Hematopoietic multipotent progenitor cell treated with erythropoietin and hydrocortisone succinate and interleukin-3 and kit ligand, for 8 days (in vitro differentiated cells): ENCODE measurements around the gene DUSP7.

Source experiments
- DNase-seq: peaks from one replicate; pipeline ENCODE4 v3.0.0-alpha.2; 2015

The DUSP7 gene

DNA sequence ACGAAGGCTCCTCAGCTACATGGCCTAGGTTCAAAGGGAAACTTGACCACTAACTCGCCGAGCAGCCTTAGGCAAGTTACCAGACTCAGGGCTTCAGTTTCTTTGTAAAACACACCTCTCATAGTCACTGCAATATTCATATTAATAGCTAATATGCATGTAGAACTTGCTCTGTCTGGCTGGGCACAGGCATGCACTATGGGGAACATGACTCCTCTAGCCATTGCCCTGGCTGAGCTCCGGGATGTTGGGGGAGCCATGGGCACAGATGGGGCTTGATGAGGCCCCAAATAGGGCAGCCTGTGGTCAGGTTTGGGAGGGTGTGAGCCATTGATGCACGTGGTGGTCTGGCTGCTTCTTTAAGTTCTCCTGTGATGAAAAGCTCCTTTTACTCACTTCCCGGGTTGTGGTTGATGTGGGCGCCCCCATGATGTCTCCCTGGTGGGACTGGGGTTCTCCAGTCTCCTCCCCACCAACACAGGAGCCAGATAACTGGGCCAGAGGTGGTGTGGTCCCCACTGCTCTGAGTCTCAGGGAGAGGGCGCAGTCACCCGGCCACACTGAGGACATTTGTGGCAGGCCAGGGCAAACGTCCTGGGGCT, 29.4 kb upstream of the DUSP7 start:
- no peak for DNase-seq

DNA sequence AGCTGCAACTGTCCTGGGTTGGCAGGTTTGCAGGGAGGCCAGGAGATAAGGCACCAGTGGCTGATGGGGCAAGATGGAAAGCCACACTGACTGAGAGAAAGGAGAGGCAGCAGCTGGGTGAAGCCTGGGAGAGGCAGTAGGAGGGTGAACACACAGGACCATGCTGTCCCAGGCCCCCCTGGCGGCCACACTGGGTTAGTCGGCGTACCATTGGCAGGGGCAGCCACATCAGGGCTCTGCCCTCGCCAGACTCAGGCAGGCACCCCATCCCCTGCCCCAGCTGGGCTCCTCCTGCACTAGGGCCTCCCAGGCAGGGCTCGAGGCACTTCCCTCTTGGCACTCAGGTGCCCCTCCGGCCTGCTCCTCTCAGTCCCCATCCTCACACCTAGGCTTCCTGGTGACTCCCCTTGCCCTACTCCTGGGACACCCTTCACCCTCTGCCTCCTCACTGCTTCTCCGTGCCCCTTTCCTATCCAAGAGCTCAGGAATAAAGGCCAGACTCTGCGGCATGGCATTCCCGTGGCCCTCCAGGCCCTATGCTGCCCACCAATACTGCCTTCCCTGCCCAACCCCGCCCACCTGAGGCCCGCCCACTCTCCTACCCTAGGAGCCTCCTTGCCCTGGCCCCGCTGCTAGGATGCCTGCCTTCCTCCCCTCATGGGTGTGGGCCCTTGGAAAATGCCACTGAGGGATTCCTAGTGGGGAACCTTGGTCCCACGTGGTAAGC, 28.7 kb upstream of the DUSP7 start:
- DNase-seq, result no peak

DNA sequence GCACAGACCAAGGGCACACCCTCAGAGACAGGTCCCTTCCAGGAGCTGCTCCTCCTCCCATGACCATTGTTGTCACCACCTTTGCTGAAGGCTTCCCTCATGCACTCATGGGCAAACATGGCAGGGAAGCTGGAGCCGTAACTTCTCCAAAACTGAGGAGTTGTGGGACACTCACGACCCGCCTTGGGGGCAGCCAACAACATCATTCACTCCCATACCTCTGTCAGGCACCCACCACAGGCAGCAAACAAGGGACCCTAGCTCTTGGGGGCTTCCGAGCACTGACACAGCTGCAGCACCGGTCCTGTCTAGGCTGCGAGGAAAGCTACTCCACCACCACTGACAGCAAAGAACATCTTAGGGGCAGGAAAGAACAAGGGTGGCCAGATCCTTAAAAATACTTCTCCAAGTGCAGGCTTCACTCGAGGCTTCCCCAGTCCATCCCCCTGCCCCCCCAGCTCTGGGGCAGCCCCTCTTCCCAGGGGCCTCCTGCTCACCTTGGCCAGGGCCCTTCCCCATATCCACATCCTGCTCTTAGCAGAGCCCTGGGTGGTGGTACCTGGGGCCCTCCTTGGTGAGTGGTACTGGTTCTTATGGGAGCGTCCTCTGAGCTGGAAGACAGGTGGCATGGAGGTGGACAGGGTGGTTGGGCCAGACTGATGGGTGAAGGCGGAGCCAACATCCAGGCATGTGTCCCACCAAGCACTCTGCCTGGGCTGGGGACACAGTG, 28.0 kb upstream of the DUSP7 start:
- no peak for DNase-seq

DNA sequence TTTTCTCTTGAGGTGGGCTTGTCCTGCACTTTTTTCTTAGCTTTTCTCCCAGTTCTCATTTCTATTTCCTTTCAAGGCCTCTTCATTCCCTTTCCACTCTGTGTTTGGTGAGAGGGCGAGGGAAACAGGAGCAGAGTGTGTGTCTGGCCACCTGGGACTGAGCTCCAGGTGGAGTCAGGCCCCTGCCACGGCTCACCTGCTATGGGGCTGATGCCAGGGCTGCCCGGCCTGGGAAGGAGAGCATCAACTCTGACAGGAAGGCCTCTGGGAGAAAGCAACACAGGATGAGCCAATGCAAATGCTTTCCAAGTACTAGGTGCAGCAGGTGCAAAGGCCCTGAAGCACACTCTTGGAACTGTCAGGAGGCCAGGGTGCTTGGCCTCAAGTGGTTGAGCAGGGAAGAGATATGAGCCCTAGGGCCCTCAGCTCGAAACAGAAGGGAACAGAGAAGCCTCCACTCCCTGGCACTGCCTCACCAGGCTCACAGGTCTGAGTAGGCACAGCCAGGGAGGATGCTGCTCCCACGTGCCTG, 27.3 kb upstream of the DUSP7 start:
- DNase-seq, result no peak

DNA sequence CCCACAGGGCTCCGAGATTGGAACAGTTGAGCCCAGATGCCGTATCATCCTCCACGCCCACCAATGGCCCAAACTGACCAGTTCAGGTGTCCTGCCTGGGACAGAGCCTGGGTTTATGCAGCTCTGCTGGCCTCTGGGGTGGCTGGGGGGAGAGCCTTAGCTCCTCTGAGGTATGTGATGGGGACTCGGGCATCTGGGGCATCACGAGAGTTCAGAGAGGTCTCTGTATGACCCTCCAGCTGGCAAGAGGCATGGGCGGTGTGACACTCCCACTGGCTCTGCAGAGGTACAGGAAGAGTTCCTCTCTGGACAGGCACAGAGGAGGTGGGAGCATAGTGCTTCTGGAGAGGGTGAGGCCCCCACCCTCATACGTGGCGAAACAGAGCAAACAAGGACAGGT, 26.6 kb upstream of the DUSP7 start:
- DNase-seq, result no peak

DNA sequence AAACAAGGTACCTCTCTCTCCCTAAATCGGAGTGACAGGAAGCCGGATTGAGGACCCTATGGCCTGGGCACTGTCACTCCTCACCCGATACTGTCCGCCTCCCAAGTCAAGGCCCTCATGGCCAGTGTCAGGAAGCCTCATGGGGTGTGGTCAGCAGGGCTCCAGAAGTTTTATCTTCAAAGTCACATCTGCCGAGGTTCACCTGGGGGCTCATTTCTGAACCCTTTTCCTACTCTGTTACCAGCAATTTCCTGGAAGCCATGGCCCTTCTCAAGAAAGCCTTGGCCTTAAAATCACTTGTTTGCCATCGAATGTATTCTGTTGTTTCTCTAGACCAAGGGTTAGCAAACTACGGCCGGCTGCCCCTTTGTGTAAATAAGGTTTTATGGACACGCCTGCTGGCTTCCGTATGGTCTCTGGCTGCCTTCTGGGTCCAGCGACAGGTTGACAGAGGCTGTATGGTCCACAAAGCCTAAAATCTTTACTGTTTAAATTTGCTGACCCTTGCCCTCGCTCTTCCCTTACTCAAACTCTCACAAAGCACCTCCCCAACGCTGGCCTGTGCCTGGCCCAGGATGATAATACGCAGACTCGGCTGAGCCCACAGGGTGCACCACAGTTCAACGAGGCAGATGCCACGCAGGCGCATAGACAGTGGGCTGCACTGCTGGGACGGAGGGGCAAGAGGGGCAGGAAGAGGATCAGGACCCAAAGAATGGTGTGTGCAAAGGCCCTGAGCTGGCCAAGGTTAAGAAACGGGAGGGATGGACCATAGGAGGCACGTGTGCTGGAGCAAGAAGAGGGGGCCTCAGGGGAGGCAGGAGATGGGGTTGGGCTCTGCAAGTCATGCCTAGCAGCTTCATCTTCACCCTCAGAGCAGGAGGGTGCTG, 24.7 kb upstream of the DUSP7 start:
- peak; percentile 25 for DNase-seq

DNA sequence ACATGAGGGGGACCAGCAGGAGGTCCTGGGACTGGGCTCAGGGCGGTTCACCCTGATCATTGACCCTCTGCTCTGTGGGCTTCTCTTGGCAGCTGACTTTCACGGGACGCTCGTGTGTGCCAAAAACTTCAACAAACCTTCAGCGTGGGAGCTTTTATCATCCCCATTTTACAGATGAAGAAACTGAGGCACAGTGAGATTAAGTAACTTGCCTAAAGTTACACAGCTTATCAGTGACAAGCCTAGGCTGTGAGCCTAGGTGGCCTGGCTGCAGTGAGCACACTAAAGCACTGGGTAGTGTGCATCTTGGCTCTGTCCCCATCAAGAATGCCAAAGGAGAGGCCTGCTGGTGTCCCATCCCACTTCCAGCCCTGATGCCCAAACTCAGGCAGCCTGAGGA, 23.6 kb upstream of the DUSP7 start:
- no peak for DNase-seq

DNA sequence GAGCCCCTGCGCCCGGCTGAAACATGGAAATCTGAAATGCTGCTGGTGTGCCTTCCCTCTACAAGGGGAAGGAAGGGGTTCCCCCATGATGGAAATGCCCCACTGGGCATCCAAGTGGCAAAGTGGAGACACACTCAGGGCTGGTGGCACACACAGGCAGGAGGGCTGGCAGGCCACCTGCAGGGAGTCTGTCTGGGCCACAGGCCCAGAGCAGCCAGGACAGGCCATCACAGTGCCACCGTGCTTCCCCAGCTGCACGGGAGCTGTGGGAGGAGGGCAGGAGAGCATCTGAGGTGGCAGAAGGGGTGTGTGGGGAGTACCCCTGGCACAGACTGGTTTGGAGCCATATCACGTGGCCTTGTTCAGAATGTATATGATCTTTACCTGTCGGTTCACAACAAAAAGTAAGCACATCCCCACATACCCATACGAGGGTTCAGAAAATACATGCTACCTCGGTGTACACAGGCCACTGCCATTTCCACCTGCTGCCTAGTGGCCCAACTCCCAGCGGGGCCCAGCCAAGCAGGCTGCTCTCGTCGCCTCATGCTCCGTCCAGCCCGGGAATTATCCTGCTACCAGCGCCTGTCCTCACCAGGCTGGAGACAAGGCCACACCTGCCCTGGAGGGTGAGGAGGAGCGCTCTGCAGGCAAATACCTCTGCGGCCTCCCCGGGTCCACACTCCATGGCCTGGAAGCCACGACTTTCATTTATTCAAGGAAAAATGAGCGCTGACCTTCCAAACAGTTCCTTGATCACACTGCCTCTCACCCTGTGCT, 22.6 kb upstream of the DUSP7 start:
- DNase-seq, result no peak

DNA sequence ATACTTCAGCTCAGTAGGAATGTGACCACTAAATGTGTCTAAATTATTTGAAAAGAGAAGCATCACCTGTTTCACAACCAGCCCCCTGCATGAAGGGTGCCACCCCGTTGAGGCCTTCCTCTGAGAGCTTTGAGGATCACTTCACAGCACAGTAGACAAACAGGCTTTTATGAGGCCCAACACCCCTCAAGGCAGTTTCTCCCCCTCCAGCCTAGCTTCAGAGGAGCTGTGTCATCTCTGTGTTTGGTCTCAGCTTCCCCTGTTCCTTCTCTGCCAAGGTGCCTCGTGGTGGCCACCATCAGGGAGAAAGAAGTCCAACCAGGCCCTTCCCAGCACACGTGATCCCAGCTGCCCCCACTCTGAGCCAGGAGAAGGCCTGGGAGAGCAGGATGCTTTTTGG, 21.6 kb upstream of the DUSP7 start:
- no peak for DNase-seq

DNA sequence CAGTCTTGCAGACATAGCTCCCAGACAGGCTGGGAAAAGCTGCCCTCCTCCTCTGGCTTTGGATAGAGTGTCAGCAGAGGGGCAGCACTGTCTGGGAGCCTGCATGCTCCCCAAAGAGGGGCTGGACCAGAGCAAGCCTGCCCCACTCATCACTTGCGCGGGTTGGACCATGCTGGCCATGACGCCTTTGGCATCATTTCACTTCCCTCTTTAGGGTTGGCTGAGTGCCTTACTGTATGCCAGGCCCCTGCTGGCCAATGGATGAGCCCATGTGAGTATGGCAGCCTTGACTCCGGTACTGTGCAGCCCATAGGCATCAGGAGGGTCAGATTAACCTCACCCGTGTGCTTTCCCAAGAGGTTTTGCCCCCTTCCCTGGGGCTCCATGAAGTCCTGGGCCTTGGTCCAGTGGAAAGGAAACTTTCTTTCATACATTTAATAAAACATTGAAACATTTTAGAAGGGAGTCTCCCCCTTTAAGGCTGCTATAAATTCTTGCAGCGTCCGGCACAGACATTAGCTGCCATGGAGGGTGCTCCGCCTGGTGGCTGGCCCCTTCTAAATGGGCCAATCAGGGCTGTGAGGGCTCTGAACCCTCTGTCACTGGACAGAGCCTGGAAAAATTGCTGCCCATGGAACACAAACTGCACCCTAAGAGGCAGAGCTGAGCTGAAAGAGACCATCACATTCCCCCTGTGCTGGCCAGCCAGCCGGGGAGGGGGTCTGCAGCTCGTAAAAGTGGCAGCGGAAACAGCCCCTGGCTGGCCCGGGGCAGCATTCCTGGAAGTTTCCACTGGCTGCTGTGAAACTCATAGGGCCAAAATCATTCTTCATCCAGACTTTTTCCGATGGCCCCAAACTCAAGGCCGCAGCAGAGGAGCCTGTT, 20.8 kb upstream of the DUSP7 start:
- DNase-seq, result no peak

DNA sequence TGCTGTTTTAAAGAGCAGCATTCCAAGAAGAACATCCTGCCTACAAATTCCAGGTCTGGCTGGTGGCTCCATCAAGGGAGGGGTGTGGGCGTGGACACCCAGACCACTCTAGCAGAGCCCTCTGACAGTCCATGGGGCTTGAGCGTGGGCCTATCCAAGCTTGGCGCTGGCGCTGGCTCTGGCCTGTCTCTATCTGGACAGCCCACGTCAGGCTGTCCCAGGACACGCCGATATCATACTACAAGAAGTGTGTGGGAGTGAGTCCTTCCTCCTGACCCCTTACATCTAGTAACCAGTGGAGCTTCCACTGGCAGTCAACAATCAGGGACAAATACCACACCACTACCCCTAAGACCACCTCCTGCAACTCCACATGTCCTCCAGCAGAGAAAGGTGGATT, 17.1 kb upstream of the DUSP7 start:
- DNase-seq, result no peak

DNA sequence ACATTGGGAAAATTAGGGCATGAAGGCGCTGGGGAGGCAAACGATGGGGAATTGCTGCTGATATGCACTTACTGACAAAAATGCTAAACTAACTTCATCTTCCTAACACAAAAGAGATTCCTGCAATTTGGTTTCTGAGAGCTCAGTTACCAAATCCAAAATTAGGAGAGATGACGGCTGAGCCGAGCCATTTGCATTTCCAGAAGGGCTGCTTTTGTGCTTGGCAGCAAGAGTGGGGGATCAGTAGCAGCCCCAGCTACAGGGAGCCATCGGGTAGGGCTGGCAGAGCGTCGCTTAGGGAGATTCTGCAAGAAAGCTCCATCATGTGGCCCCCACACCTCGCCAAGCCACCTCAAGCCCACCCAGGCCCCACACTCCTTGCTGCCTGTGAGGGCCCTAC, 16.1 kb upstream of the DUSP7 start:
- DNase-seq, result no peak

DNA sequence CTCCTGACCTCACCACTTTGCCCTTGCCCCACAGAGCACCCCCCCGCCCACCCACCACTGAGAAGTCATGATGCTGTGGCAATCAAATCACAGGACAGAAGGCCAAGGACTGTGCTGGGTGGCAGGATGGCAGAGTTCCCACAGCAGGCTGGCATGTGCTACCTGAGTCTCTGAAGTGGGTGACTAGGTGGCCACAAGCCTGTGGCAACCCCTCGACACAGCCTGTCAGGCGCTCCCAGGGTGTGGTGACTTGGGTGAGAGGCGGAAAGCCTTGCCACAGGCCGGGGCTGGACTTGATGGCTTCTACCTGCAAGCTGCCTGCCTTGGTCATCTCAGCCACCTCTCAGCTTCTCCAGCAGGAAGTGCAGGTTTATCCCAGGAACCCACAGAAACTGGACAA, 15.6 kb upstream of the DUSP7 start:
- no peak for DNase-seq

DNA sequence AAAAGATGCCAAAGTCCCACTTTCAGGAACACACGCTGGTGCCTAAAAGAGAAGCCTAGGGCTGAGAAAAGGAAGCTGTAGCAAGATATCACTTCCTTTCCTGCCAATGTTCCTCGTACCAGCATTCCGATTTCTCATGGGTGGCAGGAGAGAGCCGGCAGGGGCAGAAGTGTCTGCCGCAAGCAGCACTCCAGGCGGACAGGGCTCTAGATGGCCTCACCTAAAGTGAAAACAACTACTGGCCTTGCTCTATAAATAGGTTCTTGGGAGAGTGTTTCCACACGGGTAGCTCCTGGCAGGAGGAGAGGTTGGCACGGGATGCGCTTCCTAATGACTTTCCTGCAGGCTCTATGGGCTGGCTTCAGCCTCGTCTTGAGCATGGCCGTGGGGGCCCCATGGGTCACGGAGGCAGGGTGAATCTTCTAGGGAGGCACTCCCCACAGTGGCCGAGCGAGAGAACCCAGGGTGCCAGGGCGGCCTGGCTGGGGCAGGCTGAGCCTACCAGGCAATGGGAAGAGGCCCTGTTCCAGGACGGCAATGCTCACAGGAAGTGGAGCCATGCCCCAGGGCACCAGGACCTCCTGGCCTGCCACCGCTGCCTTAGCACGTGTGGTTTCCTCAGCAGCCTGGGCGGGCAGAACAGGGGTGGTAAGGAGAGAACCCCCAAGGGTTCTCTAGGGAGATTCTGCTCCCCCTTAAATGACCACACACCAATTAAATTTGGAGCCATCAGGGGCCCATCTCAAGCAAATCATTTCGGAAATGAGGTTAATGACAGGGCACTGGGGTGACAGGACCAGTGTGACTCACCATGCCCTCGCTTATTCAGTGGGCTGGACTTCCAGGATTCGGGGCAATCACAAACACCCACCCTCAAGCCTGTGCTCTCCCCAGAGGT, 14.6 kb upstream of the DUSP7 start:
- DNase-seq, result no peak

DNA sequence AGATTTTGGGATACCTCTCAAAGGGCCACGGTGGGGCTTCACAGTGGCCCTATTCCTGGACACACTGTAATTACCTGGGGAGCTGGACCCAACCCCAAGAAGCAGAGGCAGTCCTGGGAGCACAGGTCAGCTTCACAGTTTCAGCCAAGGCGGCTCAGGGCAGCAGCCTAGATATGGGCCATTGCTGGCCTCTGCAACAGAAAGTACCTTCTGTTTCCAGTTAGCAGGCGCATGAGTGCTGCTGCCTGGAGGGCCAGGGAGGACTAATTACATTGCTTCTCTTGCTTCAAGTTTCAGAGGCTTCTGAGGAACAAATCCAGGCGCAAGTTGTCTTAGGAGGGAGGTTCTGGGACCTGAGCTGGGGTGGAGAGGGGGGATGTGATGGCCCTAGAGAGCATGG, 13.5 kb upstream of the DUSP7 start:
- DNase-seq, result no peak

DNA sequence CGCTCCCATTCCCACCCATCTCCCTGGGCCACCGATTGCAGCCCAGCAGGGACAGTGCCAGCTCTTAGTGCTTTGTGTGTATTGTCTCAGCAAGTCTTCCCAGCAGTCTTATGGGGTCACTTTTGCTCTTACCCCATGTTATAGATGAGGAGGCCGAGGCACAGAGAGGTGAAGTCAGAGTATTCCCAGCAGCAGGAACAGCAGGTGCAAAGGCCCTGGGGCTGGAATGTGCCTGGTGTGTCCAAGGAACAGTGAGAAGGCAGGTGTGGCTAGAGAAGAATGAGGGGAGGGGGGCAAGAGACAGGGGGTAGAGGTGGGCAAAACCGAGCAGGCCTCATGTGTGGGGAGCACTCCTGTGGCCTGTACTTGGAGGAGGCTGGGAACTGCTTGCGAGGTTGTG, 12.8 kb upstream of the DUSP7 start:
- DNase-seq, result no peak

DNA sequence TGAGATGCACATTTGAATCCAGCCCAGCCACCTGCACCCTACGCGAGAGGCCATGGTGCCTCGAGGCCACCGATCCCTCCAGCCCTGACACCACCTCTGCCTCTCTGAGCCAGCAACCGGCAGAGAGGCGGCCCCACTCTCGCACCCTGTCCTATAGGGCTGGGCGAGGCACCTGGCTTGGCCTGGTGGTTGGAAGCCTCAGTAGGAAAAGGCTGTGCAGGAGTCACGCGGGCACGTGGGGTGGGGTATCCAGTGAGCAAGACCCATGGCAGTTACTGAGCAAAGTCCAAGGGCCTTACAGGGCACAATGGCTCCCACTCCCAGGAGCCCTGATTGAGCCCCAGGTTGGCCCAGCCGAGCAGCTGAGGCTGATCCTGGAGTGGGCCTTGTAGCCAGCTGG, 12.4 kb upstream of the DUSP7 start:
- DNase-seq, result no peak

DNA sequence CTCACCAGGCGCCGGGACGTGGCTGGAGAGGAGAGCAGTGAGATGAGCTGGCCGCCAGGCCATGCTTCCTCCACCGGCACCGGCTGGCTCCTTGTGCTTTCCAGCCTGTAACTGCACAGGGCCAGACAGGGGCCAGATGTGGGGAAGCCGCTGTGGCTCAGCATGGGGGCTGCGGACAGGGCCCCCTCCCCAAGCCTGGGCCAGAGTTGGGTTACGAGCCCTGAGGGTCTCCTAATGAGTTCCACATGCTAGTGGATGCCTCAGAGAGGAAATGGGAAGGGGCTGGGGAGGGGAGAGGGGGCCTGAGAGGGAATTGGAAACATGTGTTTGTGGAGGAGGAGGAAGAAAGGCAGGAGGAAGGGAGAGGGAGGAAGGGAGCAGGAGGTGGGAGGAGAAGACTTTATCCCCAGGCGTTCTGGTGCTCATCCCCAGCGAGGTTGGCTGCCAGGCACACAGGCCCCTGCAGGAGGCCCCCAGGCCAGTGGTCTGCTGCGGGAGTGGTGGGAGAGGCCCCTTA, 11.7 kb upstream of the DUSP7 start:
- DNase-seq, result no peak

DNA sequence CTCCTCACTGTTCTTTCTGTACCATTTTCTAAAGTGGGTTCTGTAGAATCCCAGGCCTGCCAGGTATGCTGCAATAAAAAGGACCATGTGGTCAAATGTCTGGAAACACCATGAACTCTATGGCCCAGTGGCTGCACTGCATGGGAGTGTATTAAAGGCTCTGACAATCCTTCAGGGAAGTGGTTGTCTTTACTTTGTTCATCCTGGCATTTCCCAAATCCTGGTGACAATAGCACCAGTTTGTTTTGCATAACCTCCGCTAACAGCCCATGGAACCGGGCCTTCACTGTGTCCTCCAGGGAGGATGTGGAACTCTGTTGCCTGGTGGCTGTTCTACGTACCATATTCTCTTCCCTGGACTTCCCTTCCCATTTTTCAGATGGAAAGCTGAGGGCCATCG, 11.2 kb upstream of the DUSP7 start:
- no peak for DNase-seq

DNA sequence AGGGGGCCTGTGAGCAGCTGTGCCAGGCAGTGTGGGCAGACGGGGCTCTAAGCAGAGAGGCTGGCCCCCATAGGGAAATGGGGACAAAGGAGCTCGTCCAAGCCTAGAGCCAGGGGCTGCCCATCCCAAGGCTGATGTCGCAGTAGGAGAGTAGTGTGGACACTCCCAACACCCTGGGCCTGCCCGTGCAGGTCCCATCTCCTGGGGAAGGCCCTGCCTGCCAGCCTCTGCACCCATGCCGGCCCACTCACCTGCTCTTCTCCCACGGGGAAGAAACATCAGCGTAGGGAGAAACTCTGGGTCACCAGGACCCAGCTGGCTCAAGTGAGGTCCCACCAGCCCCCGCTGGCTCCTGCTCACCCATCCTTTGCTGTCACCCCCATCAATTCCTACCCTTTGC, 10.7 kb upstream of the DUSP7 start:
- DNase-seq, result no peak
